NCI-H510A treated with DMSO at 0.1 percent for 48 hours (cell line): ENCODE results near the gene COBL.

Experiments used
- DNase-seq: peaks from one replicate; lab custom pipeline; 2025; lab: John Stamatoyannopoulos, UW

Gene COBL

DNA sequence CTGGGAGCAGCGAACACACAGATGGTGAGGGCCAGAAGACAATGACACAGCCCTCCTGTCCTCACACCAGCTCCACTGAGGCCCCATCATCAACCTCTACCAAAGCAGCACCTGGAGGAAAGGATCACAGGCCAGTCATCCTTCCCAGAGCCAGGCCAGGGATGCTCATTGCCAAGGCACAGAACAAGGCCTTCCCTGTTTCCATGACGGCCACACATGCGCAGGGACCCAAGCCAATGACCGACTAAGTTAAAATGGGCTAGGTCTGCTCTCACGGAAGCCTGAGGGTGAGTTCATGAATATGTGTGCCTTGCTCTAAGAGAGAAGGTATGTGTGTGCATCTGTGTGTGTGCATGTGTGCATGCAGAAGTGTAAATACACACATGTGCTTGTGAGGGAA, 39.6 kb downstream of the COBL start:
- no peak for DNase-seq

DNA sequence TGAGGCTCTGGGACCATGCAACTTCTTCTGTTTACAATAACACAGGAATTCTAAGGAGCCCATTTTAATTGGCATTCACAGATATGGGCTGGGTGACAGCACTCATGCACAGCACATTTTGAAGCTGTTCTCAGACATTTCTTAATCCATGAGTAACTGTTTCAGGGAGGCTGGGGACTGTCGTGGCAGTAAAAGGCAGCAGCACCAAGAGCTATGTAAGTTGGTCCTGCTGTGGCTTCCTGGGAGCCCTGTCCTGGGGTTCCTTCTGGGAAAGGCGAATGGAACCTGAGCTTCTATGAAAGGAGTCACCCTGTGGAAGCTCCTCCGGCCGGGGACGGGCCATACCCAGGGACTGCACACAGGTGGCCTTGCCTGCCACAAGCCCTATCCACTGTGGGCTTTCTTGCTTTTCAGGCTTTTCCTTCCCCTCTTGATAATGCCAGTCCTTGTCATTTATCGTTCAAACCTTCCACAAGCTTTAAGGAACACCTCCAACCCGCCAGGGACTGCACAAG, 40.5 kb downstream of the COBL start:
- peak; percentile 24 for DNase-seq

DNA sequence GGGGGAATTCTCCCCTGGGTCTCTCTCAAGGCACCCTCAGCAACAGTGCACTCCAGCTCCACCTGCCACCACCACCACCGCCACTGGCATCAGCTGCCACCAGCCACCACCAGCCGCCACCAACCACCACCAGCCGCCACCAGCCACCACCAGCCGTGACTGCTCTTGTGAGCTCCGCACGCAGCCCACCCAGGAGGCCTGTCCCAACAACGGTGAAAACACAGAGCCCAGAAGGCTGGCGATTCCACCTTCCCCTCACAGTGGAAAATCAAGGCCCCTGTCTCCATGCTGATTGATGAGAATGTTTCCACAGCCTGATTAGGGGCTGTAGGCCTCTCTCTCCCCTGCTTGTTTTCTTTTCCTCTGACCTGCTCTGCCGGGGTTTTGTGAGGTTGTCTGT, 41.1 kb downstream of the COBL start:
- no peak for DNase-seq

DNA sequence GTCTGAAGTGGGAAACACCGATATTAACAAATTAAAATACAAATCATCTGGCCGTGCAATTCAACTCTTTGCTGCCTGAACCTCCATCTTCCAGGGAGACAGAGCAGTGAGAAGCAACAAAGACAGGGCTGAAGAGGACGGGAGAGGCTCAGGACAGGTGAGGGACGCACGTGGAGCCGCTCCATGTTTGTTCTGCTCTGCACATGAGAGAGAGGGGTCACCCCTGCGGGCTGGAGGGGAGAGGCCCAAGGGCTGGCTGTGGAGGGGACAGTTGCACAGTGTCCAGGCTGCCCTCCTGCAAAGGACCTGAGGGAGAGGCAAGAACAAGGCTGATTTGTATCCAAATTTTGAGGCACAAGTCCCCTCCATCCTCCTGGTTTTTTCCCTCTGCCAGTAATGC, 41.7 kb downstream of the COBL start:
- DNase-seq: peak; percentile 18

DNA sequence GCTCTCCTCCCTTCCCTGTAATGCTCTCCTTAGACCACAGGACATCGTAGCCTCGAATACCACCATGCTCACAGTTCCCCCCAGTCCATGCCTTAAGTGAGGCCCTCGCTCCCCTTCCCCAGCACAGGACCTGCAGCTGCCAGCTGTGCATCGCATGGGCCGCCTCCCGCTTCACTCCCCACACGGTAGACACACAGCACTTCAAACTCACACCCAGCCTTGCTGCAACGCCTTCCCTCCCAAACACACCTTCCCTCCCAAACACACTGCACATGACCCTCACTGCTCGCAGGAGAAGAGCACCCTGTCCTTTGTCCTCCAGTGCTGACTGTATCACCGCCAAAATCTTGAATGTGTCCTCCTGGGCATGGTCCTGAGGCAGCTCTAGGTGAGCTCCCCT, 42.6 kb downstream of the COBL start:
- DNase-seq: no peak

DNA sequence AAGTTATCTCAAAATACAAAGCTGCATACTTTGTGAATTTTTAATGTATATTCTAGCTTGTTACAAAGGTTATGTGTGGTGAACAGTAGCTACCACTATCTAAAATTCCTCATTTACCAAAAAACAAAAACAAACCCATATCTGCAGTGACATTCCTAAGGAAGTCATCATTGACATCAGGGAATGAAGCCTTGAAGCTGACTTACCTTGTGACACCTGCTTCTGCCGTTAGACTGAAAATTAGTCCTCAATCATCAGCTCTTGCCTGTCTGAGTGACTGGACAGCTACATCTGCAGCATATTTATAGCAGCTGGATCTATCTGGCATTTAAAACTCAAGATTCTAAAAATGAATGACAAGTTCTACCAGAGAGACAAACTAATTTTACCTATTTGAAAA, 43.2 kb downstream of the COBL start:
- peak; percentile 20 for DNase-seq

DNA sequence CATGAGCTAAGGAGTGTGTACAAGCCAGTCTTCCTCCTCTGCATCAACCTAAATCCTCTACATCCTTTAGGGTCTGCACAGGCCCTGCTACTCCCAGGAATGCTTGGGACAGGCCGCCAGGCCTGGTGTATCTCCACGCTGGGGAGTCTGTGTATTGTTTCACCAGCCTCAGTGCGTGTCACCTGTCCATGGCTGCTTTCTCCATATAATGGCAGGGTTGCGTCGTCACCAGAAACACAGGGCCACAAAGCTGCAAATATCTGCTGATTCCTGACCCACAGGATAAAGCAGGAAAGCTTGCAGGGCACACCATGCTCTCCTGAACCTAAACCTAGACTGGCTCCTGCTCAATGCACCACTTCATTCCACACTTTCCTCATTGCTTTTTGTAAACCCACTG, 45.6 kb downstream of the COBL start:
- no peak for DNase-seq

DNA sequence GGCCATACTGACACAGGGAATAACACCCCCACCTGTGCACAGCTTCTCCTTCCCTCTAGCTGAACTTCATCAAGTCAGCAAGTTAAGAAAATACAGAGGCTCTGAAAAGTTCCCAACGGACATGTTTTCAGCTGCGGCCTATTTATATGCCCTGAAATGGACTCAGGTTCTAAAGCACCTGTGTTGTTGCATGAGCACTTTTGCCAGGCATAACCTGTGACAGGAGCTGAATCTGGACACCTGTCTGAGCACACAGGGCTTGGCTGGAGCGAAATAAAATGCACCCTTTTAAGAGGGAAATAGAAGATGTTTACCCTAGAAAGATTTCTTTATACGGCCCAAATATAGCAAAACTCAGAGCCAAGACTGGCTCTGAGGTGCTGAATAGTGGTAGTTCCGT, 46.7 kb downstream of the COBL start:
- no peak for DNase-seq

DNA sequence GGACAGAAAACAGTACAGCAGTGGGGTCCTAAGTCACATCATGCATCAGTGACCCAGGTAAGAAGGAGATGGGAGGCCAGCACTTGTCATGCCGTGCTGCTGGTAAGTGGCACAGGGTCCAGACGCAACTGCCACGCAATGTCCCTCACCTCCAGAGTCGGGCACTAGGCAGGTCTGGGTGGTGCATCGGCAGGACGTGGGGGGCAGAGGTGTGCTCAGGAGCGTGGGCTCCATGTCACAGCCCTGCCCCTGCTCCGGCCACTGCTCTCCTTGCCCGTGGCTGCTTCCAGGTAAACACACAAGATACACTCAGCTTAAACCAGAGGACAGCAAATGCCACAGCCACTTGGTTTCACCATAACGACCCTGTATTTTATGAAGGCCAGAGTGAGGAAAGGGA, 47.3 kb downstream of the COBL start:
- no peak for DNase-seq

DNA sequence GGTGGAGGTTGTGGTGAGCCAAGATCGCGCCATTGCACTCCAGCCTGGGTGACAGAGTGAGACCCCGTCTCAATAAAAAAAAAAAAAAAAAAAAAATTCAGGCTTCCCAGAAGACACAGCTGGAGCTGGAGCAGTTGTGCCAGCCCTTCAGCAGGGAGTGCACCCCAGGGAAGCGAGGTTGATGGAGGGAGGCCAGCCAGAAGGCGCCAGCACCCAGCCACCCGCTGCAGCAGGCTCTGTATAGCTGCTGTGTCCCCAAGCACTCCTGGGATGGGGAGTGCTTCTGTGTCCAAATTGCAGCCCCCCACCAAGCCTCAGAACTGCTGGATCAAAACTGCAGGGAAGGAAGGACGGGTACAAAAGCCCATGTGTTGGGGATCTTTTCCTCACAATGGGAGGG, 47.8 kb downstream of the COBL start:
- DNase-seq: no peak

DNA sequence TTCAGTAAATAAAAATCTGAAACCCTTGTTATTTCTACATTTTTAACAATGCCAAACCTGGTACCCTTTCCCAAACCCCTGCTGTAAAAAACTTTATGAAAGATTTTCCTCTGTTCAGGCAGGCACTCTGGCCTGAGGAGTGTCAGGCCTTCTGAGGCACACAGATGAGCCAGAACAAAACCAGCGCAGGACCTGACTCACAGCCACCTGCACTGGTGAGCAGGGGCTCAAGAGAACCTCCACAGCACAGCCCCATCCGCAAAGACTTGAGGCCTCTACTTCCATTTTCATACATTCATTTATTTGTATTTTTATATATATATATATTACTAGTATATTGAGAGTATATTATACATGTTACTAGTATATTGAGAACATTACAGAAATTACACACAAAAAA, 49.4 kb downstream of the COBL start:
- DNase-seq: no peak

DNA sequence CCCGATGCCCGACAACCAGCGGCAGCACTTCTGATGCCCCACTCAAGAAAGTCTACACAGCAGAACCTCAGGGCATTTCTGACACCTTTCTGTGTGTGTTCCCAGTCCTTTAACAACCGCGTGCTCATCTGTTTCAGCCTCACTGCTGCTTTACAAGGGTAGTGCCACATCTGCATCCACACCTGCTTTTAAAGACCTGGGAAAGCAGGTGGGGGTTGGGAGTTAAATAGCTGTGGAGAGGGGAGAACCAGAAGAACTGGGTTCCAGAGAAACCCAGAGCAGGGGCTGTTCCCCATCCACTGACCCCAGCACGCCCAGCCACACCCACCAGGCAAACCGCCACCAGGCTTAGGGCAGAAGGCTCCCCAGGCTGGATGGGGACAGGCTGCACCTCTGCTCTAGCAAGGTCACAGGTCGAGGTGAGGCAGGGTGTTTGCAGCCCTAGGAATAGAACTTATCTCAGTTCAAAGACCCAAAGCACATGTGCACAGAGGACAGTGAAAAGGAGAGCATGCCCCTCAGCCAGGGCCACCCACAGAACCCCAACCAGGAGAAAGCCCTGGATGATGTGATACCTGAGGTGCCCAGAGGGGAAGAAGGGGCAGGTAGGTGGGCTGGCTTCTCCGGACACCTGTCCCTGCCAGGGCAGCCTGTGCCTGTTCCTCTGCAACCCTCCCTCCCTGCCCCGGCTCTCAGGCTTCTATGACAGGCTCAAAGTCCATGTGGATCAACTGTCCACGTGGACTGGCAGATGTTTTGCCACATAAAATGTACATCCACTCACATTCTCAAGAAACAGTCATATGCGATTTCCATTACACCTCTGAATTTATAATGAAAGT, 51.3 kb downstream of the COBL start:
- no peak for DNase-seq

DNA sequence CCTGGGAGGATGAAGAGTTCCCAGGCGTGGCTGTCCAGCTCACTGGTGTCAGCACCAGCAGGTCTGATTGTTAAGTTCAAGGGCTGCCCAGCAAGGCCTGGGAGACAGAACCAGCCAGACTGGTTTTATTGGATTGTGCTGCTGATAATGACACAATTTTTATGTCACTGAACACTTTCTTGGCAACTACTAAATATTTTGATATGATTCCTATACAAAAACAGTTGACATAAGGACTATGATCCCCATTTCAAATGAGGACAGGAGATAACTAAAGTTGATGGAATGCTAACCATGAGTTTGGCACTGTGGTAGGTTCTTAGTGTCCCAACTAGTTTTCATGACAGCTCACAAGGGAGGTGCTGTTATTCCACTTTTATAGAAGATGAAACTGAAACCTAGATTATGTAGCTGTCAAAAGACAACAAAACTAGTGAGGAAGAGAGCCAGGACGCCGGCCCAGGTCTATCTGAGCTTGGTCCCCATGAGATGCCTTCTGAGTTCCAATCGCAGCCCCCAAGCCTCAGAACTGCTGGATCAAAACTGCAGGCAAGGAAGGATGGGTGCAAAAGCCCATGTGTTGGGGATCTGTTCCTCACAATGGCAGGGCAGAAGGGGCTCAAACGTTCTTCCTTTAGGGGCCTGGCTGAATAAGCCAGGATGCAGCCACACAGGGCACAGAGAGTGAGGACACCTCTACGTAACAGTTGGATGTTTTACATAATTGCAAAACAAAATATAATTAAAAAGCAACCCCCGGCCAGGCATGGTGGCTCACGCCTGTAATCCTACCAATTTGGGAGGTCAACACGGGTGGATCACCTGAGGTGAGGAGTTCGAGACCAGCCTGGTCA, 52.8 kb downstream of the COBL start:
- peak; percentile 92 for DNase-seq

DNA sequence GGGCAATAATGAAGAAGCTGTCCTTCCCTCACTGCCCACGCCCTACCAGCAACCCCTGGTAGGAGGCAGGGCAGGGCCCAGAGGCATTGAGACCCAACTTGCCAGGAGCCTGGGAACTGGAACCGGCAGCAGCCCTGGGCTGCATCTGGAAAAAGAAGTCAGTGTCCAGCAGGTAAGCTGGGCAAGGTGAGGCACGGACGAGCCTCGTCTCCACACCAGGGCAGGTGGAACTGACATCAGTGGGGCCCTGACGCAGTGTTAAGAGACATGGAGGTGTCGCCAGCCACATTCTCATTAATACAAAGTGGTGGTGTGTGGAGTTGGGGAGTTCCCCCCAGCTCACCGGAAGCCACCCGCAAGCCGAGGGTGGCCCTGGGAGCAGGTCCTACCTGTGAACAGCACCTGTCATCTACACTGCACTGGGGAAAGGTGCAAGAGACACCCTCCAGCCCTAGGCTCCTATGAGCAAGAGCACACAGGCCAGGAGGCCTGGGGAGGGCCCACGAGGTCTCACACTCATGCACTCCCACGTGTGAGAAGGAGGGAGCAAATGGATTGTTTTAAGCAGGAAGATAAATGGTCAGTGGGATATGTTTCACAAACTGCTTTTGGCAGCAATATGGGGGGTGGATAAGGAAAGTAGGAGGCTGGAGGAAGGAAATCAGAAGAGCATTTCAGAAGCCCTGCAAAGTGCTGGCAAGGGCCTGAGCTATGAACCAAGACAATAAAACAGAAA, 53.6 kb downstream of the COBL start:
- DNase-seq: no peak

DNA sequence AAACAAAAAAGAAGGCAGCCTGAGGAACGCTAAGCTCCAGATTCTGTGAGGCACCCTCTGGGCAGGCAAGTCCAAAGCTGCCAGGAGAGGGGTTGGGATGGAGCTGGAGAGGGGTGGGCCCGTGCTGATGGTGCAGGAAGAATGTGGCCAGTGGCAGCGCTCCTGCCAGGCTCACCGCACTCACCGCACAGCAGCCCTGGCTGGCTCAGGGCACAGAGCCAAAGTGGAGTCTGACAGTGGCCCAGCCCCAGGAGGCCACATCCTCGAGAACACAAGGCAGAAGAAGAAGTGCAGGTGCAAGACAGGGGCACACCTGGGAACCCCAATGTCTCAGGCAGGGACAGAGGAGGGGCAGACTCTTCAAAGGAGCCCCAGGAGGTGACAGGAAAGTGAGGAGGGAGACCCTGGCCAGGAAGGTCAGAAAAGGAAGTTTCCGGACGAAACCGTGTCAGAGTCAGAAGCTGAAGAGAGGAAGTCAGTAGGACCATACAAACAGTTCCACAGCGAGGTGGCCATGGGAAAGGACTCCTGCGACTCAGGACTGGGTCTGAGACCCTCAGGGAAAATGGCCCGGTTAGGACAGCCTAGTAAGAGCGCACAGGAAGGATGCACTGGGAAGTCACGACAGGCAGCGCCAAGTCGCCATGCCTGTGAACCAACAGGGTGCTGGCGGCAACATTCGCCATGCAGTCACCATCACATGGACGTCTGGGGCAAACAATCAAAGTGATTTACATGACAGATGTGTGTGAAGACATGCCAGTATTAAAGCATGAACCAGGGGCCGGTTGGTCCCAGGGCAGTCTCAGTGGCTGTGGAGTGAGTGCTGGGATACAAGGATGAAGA, 54.4 kb downstream of the COBL start:
- DNase-seq: peak; percentile 44

DNA sequence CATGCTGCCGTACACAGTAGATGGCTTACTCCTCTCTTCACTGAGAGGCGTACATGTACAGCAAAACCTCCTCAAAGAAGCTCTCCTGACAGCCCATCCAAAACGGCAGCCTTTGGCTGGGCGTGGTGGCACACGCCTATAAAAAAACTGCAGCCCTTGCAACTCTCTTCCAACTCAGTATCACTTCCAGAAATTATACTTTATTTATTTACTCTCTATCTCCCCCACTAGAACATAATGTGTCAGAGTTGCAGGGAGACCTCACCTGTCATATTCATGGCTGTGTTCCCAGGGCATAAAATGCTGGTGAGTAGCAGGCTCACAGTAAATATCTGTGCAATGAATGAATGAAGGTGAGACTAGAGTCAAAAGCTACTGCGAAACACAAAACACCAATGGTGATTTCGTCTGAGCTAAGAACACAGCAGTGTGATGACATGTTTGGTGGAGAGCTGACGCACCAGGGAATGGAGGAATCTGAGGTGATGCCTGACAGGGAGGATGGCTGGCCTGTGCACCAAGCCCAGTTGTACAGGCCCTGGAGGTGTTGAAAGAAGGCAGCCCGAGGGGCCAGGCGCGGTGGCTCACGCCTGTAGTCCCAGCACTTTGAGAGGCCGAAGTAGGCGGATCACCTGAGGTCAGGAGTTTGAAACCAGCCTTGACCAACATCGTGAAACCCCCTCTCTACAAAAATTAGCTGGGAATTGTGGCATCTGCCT, 55.3 kb downstream of the COBL start:
- DNase-seq: peak; percentile 25

DNA sequence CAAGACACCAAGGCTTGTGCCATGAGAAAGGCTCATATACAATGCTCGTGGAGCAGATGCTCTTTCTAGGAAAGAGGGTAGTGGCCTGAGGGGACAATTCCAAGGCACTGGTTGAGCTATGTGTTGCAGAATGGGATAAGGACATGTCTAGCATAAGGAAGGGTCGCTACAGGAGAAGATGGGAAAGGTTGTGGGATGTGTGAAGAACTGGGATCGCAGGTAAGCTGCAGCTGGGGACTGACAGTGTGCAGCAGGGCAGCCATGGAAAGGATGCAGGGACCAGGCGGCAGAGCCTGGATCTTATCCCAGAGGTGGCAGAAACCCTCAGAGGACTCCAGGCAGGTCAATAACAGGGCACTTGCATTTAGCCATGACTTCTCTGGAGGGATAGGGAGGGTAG, 56.1 kb downstream of the COBL start:
- no peak for DNase-seq

DNA sequence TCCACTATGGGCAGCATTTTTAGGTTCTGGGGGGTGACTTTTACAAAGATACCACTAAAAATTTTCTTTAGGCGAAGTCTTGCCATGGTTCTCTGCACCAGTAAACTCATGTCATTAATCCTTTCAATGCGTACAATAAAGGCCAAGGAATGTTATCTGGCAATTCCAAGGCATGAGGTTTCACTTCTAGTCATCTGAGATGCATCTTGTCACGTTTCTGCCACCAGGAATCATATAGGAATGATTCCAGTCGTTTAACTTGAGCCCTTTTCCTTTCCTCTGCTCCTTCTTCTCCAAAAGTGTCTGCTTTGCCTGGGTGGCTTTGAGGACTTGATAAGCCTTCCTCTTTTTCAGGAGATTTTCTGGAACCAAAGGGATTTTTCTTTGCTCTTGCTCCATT, 56.8 kb downstream of the COBL start:
- DNase-seq: no peak

DNA sequence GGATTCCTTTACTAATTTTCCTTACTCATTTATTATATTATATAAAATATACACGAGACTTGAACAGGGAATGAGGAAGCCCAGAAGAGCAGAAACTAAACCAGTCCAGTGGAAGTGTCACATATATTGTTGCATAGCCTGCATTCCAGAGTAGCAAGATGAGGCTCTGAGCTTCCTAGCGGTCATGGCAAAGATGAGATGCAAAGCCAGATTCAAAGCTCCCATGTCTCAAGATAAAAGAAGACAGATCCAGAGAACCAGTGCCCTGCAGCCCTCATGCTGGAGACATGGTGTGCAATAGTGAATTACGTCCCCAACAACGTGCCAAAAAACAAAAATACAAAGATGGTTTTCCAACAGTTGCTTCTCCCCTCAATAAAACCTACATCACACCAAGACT, 59.7 kb downstream of the COBL start:
- DNase-seq: no peak

DNA sequence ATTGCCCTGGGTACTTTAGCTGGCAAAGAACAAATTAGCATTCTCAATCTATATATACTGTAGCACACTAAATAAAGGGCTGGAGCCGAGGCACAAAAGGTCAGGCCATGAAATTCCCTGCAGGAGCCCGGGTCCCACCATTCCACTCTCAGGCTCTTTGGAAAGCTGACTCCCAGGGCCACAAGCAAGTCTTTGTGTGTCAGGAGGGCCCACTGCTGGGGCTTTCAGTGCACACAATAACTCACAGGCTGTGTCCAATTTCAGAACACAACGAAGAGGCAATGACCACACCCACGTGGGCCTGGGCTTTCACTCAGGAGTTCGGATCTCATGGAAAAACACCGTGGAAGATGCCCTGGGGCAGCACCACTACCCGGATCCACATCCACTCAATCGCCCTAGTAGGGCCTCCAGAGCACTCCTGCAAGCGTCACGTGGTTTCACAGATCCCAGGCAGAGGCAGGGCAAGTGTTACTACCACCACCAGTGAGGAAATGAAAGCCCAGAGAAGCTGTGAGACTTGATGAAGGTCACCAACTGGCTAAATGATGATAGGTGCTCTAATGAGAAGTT, 60.3 kb downstream of the COBL start:
- no peak for DNase-seq
